ENCODE measurements around the gene SOX8.

The SOX8 gene

GRCh38 chr16:1026057-1026783 lies 44.6 kb downstream of the SOX8 start:
- DNase-seq (ENCODE audit: low read depth) = no peak

GRCh38 chr16:1026784-1027500 lies 45.4 kb downstream of the SOX8 start:
- no peak for DNase-seq (ENCODE audit: low read depth)

GRCh38 chr16:1027501-1027815 lies 45.9 kb downstream of the SOX8 start:
- no peak for DNase-seq (ENCODE audit: low read depth)

GRCh38 chr16:1028056-1028455 lies 46.5 kb downstream of the SOX8 start:
- DNase-seq (ENCODE audit: low read depth) = no peak

GRCh38 chr16:1028524-1029258 lies 47.1 kb downstream of the SOX8 start:
- DNase-seq (ENCODE audit: low read depth) = no peak

- no peak for DNase-seq (ENCODE audit: low read depth)
Observed at GRCh38 chr16:1029259-1029545, 47.6 kb downstream of the SOX8 start.

- DNase-seq (ENCODE audit: low read depth) = no peak
Observed at GRCh38 chr16:1030473-1030901, 48.9 kb downstream of the SOX8 start.

- no peak for DNase-seq (ENCODE audit: low read depth)
Observed at GRCh38 chr16:1031666-1032065, 50.1 kb downstream of the SOX8 start.

- DNase-seq (ENCODE audit: low read depth) = no peak
Observed at GRCh38 chr16:1032607-1033006, 51.0 kb downstream of the SOX8 start.

- no peak for DNase-seq (ENCODE audit: low read depth)
Observed at GRCh38 chr16:1033128-1033679, 51.6 kb downstream of the SOX8 start.

GRCh38 chr16:1034230-1035065 lies 52.9 kb downstream of the SOX8 start:
- no peak for DNase-seq (ENCODE audit: low read depth)

GRCh38 chr16:1035066-1035415 lies 53.5 kb downstream of the SOX8 start:
- no peak for DNase-seq (ENCODE audit: low read depth)

- DNase-seq (ENCODE audit: low read depth) = no peak
Observed at GRCh38 chr16:1036166-1036565, 54.6 kb downstream of the SOX8 start.

All from T follicular helper cell (primary cell).